Measurements from ENCODE around the gene ATG14.
"Not testable (repeated sequence)": the region's sequence is repeated elsewhere in the genome, so short reads cannot be mapped to it uniquely, and the experiment has no call there.

Gene ATG14

GRCh38 chr14:55352201-55352600 is 59.4 kb downstream of the ATG14 start:
- H3K4me3 ChIP-seq (ENCODE audit: insufficient read length, low read depth), result no peak overlapping the region
- H3K27me3 ChIP-seq (ENCODE audit: insufficient read depth, insufficient read length), result no peaks in the 10 kb centered on the region
- no peak overlapping the region for H3K9ac ChIP-seq (ENCODE audit: insufficient read length, low read depth)
- DNase-seq (ENCODE audit: low read depth, low spot score), result no peak
- H3K9me3 ChIP-seq (ENCODE audit: insufficient read depth, low read length), result no peaks in the 10 kb centered on the region
- no peak for TF ChIP-seq YY1 (IDR thresholded peaks at IDR 0.05; ENCODE audit: insufficient read depth, insufficient read length)
- no peak for TF ChIP-seq ZNF274 (IDR thresholded peaks at IDR 0.05; ENCODE audit: low read depth, low read length)
- no peak for TF ChIP-seq SUZ12 (IDR thresholded peaks at IDR 0.05; ENCODE audit: extremely low read depth, insufficient read depth, insufficient read length)
- peaks cover 2% of the 10 kb centered on the region for H3K4me1 ChIP-seq (ENCODE audit: insufficient read depth, insufficient read length)
- peaks cover 46% of the 10 kb centered on the region for H3K36me3 ChIP-seq (ENCODE audit: insufficient read depth, insufficient read length, low read length)

- Histone ChIP-seq H3K4me1 (ENCODE audit: insufficient read depth, insufficient read length) (peaks cover 2% of the 10 kb centered on the region), H3K27me3 (ENCODE audit: insufficient read depth, insufficient read length) (no peaks in the 10 kb centered on the region), H3K36me3 (ENCODE audit: insufficient read depth, insufficient read length, low read length) (peaks cover 46% of the 10 kb centered on the region), H3K9ac (ENCODE audit: insufficient read length, low read depth) (no peak overlapping the region), H3K9me3 (ENCODE audit: insufficient read depth, low read length) (no peaks in the 10 kb centered on the region), H3K4me3 (ENCODE audit: insufficient read length, low read depth) (no peak overlapping the region)
- TF ChIP-seq SUZ12 (IDR thresholded peaks at IDR 0.05; ENCODE audit: extremely low read depth, insufficient read depth, insufficient read length), result no peak
- no peak for TF ChIP-seq YY1 (IDR thresholded peaks at IDR 0.05; ENCODE audit: insufficient read depth, insufficient read length)
- TF ChIP-seq ZNF274 (IDR thresholded peaks at IDR 0.05; ENCODE audit: low read depth, low read length), result no peak
- no peak for DNase-seq (ENCODE audit: low read depth, low spot score)
These were observed 60.5 kb downstream of the ATG14 start for GRCh38 chr14:55351111-55351510.

GRCh38 chr14:55350461-55350860 is 61.2 kb downstream of the ATG14 start:
- Histone ChIP-seq H3K4me3 (ENCODE audit: insufficient read length, low read depth) (no peak overlapping the region), H3K4me1 (ENCODE audit: insufficient read depth, insufficient read length) (peaks cover 2% of the 10 kb centered on the region), H3K9ac (ENCODE audit: insufficient read length, low read depth) (no peak overlapping the region), H3K27me3 (ENCODE audit: insufficient read depth, insufficient read length) (no peaks in the 10 kb centered on the region), H3K36me3 (ENCODE audit: insufficient read depth, insufficient read length, low read length) (peaks cover 46% of the 10 kb centered on the region), H3K9me3 (ENCODE audit: insufficient read depth, low read length) (no peaks in the 10 kb centered on the region)
- no peak for DNase-seq (ENCODE audit: low read depth, low spot score)
- TF ChIP-seq YY1 (IDR thresholded peaks at IDR 0.05; ENCODE audit: insufficient read depth, insufficient read length), result no peak
- TF ChIP-seq ZNF274 (IDR thresholded peaks at IDR 0.05; ENCODE audit: low read depth, low read length), result no peak
- TF ChIP-seq SUZ12 (IDR thresholded peaks at IDR 0.05; ENCODE audit: extremely low read depth, insufficient read depth, insufficient read length), result no peak

- Histone ChIP-seq H3K9ac (ENCODE audit: insufficient read length, low read depth) (no peak overlapping the region), H3K36me3 (ENCODE audit: insufficient read depth, insufficient read length, low read length) (peaks cover 43% of the 10 kb centered on the region), H3K27me3 (ENCODE audit: insufficient read depth, insufficient read length) (no peaks in the 10 kb centered on the region), H3K9me3 (ENCODE audit: insufficient read depth, low read length) (no peaks in the 10 kb centered on the region), H3K4me3 (ENCODE audit: insufficient read length, low read depth) (no peak overlapping the region), H3K4me1 (ENCODE audit: insufficient read depth, insufficient read length) (peaks cover 2% of the 10 kb centered on the region)
- DNase-seq (ENCODE audit: low read depth, low spot score), result no peak
- no peak for TF ChIP-seq SUZ12 (IDR thresholded peaks at IDR 0.05; ENCODE audit: extremely low read depth, insufficient read depth, insufficient read length)
These were observed 62.1 kb downstream of the ATG14 start for GRCh38 chr14:55349565-55349964.

GRCh38 chr14:55348766-55349453 is 62.7 kb downstream of the ATG14 start:
- no peak for DNase-seq (ENCODE audit: low read depth, low spot score)
- H3K9ac ChIP-seq (ENCODE audit: insufficient read length, low read depth), result no peak overlapping the region
- peaks cover 1% of the 10 kb centered on the region for H3K4me1 ChIP-seq (ENCODE audit: insufficient read depth, insufficient read length)
- H3K4me3 ChIP-seq (ENCODE audit: insufficient read length, low read depth), result no peak overlapping the region
- H3K36me3 ChIP-seq (ENCODE audit: insufficient read depth, insufficient read length, low read length), result peaks cover 37% of the 10 kb centered on the region
- H3K27me3 ChIP-seq (ENCODE audit: insufficient read depth, insufficient read length), result no peaks in the 10 kb centered on the region
- no peak for TF ChIP-seq SUZ12 (IDR thresholded peaks at IDR 0.05; ENCODE audit: extremely low read depth, insufficient read depth, insufficient read length)
- no peak for TF ChIP-seq YY1 (IDR thresholded peaks at IDR 0.05; ENCODE audit: insufficient read depth, insufficient read length)
- TF ChIP-seq ZNF274 (IDR thresholded peaks at IDR 0.05; ENCODE audit: low read depth, low read length), result no peak
- no peaks in the 10 kb centered on the region for H3K9me3 ChIP-seq (ENCODE audit: insufficient read depth, low read length)

- TF ChIP-seq YY1 (IDR thresholded peaks at IDR 0.05; ENCODE audit: insufficient read depth, insufficient read length) (no peak), ZNF274 (IDR thresholded peaks at IDR 0.05; ENCODE audit: low read depth, low read length) (no peak), SUZ12 (IDR thresholded peaks at IDR 0.05; ENCODE audit: extremely low read depth, insufficient read depth, insufficient read length) (no peak)
- DNase-seq (ENCODE audit: low read depth, low spot score), result no peak
- no peaks in the 10 kb centered on the region for H3K4me1 ChIP-seq (ENCODE audit: insufficient read depth, insufficient read length)
These were observed 63.9 kb downstream of the ATG14 start for GRCh38 chr14:55347748-55348147.

GRCh38 chr14:55347040-55347439 is 64.6 kb downstream of the ATG14 start:
- H3K9ac ChIP-seq (ENCODE audit: insufficient read length, low read depth), result no peak overlapping the region
- H3K27me3 ChIP-seq (ENCODE audit: insufficient read depth, insufficient read length), result no peaks in the 10 kb centered on the region
- no peaks in the 10 kb centered on the region for H3K4me1 ChIP-seq (ENCODE audit: insufficient read depth, insufficient read length)
- no peaks in the 10 kb centered on the region for H3K9me3 ChIP-seq (ENCODE audit: insufficient read depth, low read length)
- no peak overlapping the region for H3K4me3 ChIP-seq (ENCODE audit: insufficient read length, low read depth)
- TF ChIP-seq YY1 (IDR thresholded peaks at IDR 0.05; ENCODE audit: insufficient read depth, insufficient read length) (no peak), SUZ12 (IDR thresholded peaks at IDR 0.05; ENCODE audit: extremely low read depth, insufficient read depth, insufficient read length) (no peak), ZNF274 (IDR thresholded peaks at IDR 0.05; ENCODE audit: low read depth, low read length) (no peak)
- DNase-seq (ENCODE audit: low read depth, low spot score), result no peak
- H3K36me3 ChIP-seq (ENCODE audit: insufficient read depth, insufficient read length, low read length), result peaks cover 22% of the 10 kb centered on the region

More at GRCh38 chr14:55347748-55348147, 63.9 kb downstream of the ATG14 start:
- Histone ChIP-seq H3K9ac (ENCODE audit: insufficient read length, low read depth) (no peak overlapping the region), H3K36me3 (ENCODE audit: insufficient read depth, insufficient read length, low read length) (peaks cover 29% of the 10 kb centered on the region), H3K4me3 (ENCODE audit: insufficient read length, low read depth) (no peak overlapping the region), H3K27me3 (ENCODE audit: insufficient read depth, insufficient read length) (no peaks in the 10 kb centered on the region), H3K9me3 (ENCODE audit: insufficient read depth, low read length) (no peaks in the 10 kb centered on the region)

GRCh38 chr14:55344582-55345163 is 67.0 kb downstream of the ATG14 start:
- DNase-seq (ENCODE audit: low read depth, low spot score); H3K9ac ChIP-seq (ENCODE audit: insufficient read length, low read depth); H3K4me1 ChIP-seq (ENCODE audit: insufficient read depth, insufficient read length); H3K36me3 ChIP-seq (ENCODE audit: insufficient read depth, insufficient read length, low read length); H3K4me3 ChIP-seq (ENCODE audit: insufficient read length, low read depth); H3K27me3 ChIP-seq (ENCODE audit: insufficient read depth, insufficient read length); H3K9me3 ChIP-seq (ENCODE audit: insufficient read depth, low read length): not testable (repeated sequence)

All from NT2/D1 (cell line).